ENCODE measurements around the gene IKBKG. TPM values are rescaled to one million over a fixed set of nuclear protein-coding genes. Genes with fewer than 3 reads are reported as not detected.

Gene IKBKG
- total RNA-seq, 2 experiments from 2014 or later: 14.3 to 34.4 TPM

DNA sequence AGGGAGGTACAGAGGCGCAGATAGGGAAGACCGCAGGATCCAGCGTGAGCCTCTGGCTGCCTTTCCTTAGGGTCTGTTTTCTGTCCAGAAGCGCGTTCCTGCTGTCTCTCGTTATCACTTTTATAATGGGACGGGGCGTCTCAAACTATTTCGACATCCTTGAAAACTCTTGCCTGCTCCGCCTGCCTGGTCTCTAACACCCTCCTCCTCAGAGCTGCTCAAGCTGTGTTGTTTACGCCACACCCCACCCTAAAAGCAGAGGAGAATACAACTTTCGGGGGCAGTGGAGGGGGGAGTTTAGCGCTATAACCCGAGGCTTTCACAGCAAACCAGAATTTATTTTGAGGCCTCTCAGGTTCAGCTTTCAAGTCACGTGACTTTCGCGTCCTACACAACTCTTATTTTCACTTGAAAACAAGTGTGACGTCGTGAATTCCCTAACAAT is 30.7 kb upstream of the IKBKG start:
- H3K9me3 ChIP-seq (ENCODE audit: low read length): no peaks in the 10 kb centered on the region
- BruUV-seq (replicated peaks): TSS peak; percentile 87
- peak overlapping the region; percentile 91 for H3K4me3 ChIP-seq (ENCODE audit: low read depth, low read length, poor library complexity, severe bottlenecking)
- no peaks in the 10 kb centered on the region for H3K79me2 ChIP-seq (ENCODE audit: insufficient read depth, low read depth, low read length)
- peak overlapping the region; percentile 79 for H3K4me2 ChIP-seq (ENCODE audit: low read length)
- CTCF ChIA-PET (ENCODE audit: unreplicated experiment): interaction anchor here (1.4 kb wide), 1 partner anchor 11 kb away, joined by 3 read pairs; no protein-coding TSS in a partner anchor
- no peak for DNase-seq (ENCODE audit: low spot score)
- peaks cover 13% of the 10 kb centered on the region for H3K4me1 ChIP-seq (ENCODE audit: insufficient read depth, low read length, poor library complexity, severe bottlenecking)
- H2AFZ ChIP-seq (ENCODE audit: low read length): peak overlapping the region; percentile 88
- H3K27ac ChIP-seq (ENCODE audit: low read depth, low read length, poor library complexity, severe bottlenecking): no peak overlapping the region
- no peaks in the 10 kb centered on the region for H3K36me3 ChIP-seq (ENCODE audit: insufficient read depth, low read length)
- no peak for TF ChIP-seq EZH2phosphoT487 (IDR thresholded peaks at IDR 0.05; ENCODE audit: borderline replicate concordance, low read depth, low read length)
- TF ChIP-seq, protein P1, sequence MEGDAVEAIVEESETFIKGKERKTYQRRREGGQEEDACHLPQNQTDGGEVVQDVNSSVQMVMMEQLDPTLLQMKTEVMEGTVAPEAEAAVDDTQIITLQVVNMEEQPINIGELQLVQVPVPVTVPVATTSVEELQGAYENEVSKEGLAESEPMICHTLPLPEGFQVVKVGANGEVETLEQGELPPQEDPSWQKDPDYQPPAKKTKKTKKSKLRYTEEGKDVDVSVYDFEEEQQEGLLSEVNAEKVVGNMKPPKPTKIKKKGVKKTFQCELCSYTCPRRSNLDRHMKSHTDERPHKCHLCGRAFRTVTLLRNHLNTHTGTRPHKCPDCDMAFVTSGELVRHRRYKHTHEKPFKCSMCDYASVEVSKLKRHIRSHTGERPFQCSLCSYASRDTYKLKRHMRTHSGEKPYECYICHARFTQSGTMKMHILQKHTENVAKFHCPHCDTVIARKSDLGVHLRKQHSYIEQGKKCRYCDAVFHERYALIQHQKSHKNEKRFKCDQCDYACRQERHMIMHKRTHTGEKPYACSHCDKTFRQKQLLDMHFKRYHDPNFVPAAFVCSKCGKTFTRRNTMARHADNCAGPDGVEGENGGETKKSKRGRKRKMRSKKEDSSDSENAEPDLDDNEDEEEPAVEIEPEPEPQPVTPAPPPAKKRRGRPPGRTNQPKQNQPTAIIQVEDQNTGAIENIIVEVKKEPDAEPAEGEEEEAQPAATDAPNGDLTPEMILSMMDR (conservative IDR thresholded peaks at IDR 0.05; ENCODE audit: low read length): no peak
- no peaks in the 10 kb centered on the region for H3K9me2 ChIP-seq (ENCODE audit: insufficient read depth, low read length)
- POLR2A ChIA-PET: interaction anchor here (0.6 to 1.2 kb wide), 4 partner anchors 11 to 30 kb away, joined by 3 to 4 read pairs (median 4); partner anchors contain the start of gene UBL4A
- no peaks in the 10 kb centered on the region for H4K20me1 ChIP-seq (ENCODE audit: insufficient read depth, low read length)
- intact Hi-C loops (cut with micrococcal nuclease; ENCODE audit: unreplicated experiment): loop anchor here (5.0 kb wide), 1 partner anchor 39 kb away; the partner anchor contains the start of gene LAGE3

DNA sequence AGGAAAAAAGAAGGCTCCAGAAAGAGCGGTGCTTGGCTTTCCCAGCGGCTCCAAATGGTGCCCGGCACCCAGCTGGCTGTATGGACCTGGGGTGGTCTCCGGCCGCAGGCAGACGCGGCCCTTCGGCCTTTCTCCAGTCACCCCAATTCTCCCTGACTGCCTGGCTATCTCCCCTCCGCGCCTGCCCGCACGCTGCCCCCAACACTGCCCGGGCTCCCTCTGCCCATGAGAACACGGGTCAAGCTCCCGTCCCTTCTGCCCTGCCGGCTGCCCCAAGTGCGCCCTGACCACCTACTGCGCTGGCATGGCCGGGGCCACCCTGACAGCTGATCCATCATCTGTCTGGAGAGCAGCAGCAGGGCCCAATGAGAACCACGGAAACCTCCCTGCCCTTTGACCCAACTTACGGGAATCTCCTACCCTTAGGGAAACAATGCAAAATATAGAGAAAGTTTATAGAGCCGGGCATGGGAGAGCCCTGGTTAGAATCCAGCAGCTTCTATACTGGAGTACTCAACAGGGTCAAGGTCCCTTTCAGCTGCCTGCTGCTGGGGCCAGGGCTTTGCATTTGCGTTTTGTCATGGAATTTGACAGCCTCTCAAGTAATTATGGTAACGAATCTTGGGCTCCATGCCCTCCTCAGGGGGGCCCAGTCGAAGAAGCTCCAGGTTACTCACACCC is 30.2 kb upstream of the IKBKG start:
- no peak overlapping the region for H3K27ac ChIP-seq (ENCODE audit: low read depth, low read length, poor library complexity, severe bottlenecking)
- TF ChIP-seq, protein P1 (conservative IDR thresholded peaks at IDR 0.05; ENCODE audit: low read length): no peak
- TF ChIP-seq EZH2phosphoT487 (IDR thresholded peaks at IDR 0.05; ENCODE audit: borderline replicate concordance, low read depth, low read length): no peak

DNA sequence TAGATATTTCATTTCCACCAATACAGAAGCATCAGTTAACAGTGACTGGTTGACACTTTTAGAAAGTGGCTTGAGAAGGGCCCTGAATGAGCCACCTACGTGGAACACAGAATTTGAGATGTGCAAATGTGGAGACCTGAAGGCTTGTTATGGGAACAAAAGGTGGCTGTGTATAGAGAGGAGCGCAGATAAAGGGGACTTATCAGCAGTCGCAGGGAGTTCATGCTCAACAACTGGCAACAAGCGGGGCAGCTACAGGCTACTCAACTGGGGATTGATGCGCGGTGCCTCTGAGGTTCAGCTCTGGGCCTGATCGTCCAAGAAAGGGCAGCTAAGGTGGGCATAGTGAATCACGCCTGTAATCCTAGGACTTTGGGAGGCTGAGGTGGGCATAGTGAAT is 28.0 kb upstream of the IKBKG start:
- POLR2A ChIA-PET: no interaction called here
- no peak overlapping the region for H3K4me3 ChIP-seq (ENCODE audit: low read depth, low read length, poor library complexity, severe bottlenecking)
- CTCF ChIA-PET (ENCODE audit: unreplicated experiment): no interaction called here
- no peak overlapping the region for H3K4me2 ChIP-seq (ENCODE audit: low read length)
- no TSS peak for BruUV-seq (replicated peaks)
- no peaks in the 10 kb centered on the region for H3K9me2 ChIP-seq (ENCODE audit: insufficient read depth, low read length)
- H4K20me1 ChIP-seq (ENCODE audit: insufficient read depth, low read length): no peaks in the 10 kb centered on the region
- H2AFZ ChIP-seq (ENCODE audit: low read length): no peak overlapping the region
- H3K4me1 ChIP-seq (ENCODE audit: insufficient read depth, low read length, poor library complexity, severe bottlenecking): peaks cover 13% of the 10 kb centered on the region
- TF ChIP-seq, protein P1 (conservative IDR thresholded peaks at IDR 0.05; ENCODE audit: low read length): no peak
- TF ChIP-seq EZH2phosphoT487 (IDR thresholded peaks at IDR 0.05; ENCODE audit: borderline replicate concordance, low read depth, low read length): no peak
- H3K27ac ChIP-seq (ENCODE audit: low read depth, low read length, poor library complexity, severe bottlenecking): no peak overlapping the region
- intact Hi-C loops (cut with micrococcal nuclease; ENCODE audit: unreplicated experiment): loop anchor here (5.0 kb wide), 1 partner anchor 42 kb away; the partner anchor contains the start of gene LAGE3
- no peaks in the 10 kb centered on the region for H3K36me3 ChIP-seq (ENCODE audit: insufficient read depth, low read length)
- no peak for DNase-seq (ENCODE audit: low spot score)
- no peaks in the 10 kb centered on the region for H3K79me2 ChIP-seq (ENCODE audit: insufficient read depth, low read depth, low read length)
- no peaks in the 10 kb centered on the region for H3K9me3 ChIP-seq (ENCODE audit: low read length)

More for the DNA sequence above, 30.2 kb upstream of the IKBKG start:
- no peaks in the 10 kb centered on the region for H4K20me1 ChIP-seq (ENCODE audit: insufficient read depth, low read length)
- no peaks in the 10 kb centered on the region for H3K79me2 ChIP-seq (ENCODE audit: insufficient read depth, low read depth, low read length)
- ChIA-PET CTCF (ENCODE audit: unreplicated experiment) (interaction anchor here (1.4 kb wide), 1 partner anchor 10 kb away, joined by 3 read pairs; no protein-coding TSS in a partner anchor), POLR2A (interaction anchor here (0.9 to 1.2 kb wide), 3 partner anchors 21 to 30 kb away, joined by 3 to 5 read pairs (median 3); partner anchors contain the start of genes SLC10A3 and UBL4A)
- H3K9me2 ChIP-seq (ENCODE audit: insufficient read depth, low read length): no peaks in the 10 kb centered on the region
- no peak for DNase-seq (ENCODE audit: low spot score)
- BruUV-seq (replicated peaks): no TSS peak
- no peaks in the 10 kb centered on the region for H3K9me3 ChIP-seq (ENCODE audit: low read length)
- no peak overlapping the region for H3K4me3 ChIP-seq (ENCODE audit: low read depth, low read length, poor library complexity, severe bottlenecking)
- peaks cover 13% of the 10 kb centered on the region for H3K4me1 ChIP-seq (ENCODE audit: insufficient read depth, low read length, poor library complexity, severe bottlenecking)
- no peak overlapping the region for H2AFZ ChIP-seq (ENCODE audit: low read length)
- H3K4me2 ChIP-seq (ENCODE audit: low read length): peak overlapping the region; percentile 79
- intact Hi-C loops (cut with micrococcal nuclease; ENCODE audit: unreplicated experiment): loop anchor here (5.0 kb wide), 1 partner anchor 40 kb away; the partner anchor contains the start of gene LAGE3
- H3K36me3 ChIP-seq (ENCODE audit: insufficient read depth, low read length): no peaks in the 10 kb centered on the region

Data from OCI-LY7 (cell line).